WI38 (cell line): ENCODE results near the gene CAMK4.

Source experiments
- H3K4me3 ChIP-seq: 2 replicates; pipeline ENCODE4 v1.5.1; 2011; ENCODE audit warnings: low read depth, mild to moderate bottlenecking, control low read depth, low read length
- CTCF ChIP-seq: IDR thresholded peaks from 2 replicates; pipeline ENCODE4 v1.5.1; 2012; ENCODE audit warnings: low read depth, mild to moderate bottlenecking, control low read depth, low read length

CAMK4 gene

GRCh38 chr5:111309384-111309783 is 85.2 kb downstream of the CAMK4 start:
- no peak overlapping the region for H3K4me3 ChIP-seq
- no peak for TF ChIP-seq CTCF

- no peak overlapping the region for H3K4me3 ChIP-seq
- no peak for TF ChIP-seq CTCF
Measured at GRCh38 chr5:111310711-111311620, 86.8 kb downstream of the CAMK4 start.

GRCh38 chr5:111311666-111312065 is 87.5 kb downstream of the CAMK4 start:
- no peak for TF ChIP-seq CTCF
- no peak overlapping the region for H3K4me3 ChIP-seq

DNA sequence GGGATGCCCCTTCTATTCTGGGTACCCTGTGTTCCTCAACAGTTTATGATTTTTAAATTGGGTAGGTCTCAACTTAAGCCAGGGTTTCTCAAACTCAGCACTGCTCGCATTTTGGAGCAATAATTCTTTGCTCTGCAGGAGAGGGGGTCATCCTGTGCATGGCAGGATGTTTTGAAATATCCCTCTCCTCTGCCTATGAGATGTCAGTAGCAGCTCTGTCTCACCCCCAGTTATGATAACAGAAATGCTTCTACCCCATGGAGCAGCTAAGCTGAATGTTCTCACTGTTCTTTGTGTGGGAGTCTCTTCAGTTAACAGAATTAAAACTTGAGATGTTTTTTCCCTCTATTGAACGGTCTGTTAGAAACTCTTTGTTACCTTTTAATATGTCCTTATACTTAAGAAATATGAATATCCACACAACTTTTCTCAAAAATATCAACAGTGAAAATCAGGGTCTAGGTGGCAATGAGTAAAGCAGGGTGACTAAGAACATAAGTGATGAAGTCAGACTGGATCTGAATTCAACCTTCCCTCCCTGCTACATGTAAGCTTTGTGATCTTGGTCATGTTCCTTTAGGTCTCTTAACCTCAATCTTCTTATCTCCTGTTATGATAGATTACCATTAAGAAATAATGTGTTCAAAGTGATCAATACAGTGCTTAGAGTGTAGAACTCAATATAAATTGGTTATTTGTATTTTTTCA is 89.0 kb downstream of the CAMK4 start:
- no peak for TF ChIP-seq CTCF

DNA sequence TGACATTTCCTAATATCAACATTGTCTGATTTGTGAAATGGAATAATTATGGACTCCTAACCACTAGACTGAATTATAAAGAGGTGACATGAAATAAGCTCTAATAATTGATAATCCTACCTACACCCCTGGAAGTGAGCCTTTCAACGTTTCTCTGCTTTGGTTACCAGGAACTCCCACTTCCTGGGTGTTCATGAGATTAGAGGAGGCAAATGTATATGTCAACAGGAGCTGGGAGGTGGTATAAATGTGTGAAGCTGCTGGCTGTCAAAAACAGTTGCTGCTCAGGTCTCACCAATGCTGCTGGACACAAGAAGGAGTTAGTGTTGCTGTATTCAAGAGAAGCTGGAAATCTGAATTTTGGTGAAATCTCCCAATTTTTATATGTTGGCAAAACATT is 96.8 kb downstream of the CAMK4 start:
- no peak for TF ChIP-seq CTCF
- H3K4me3 ChIP-seq: no peak overlapping the region

More for the DNA sequence above, 89.0 kb downstream of the CAMK4 start:
- no peak overlapping the region for H3K4me3 ChIP-seq

GRCh38 chr5:111321376-111321775 is 97.2 kb downstream of the CAMK4 start:
- H3K4me3 ChIP-seq: no peak overlapping the region
- no peak for TF ChIP-seq CTCF

GRCh38 chr5:111326551-111326950 is 102.4 kb downstream of the CAMK4 start:
- no peak overlapping the region for H3K4me3 ChIP-seq
- no peak for TF ChIP-seq CTCF
